ENCODE measurements around the gene NOD2. TPM values are rescaled to one million over a fixed set of nuclear protein-coding genes. Genes with fewer than 3 reads are reported as not detected.

NOD2 gene
- total RNA-seq, 1 donor from 2014 or later = not detected

- Histone ChIP-seq H4K20me1 (ENCODE audit: low read depth) (no peaks in the 10 kb centered on the region), H3K9me3 (ENCODE audit: low read depth) (peaks cover 6% of the 10 kb centered on the region), H3K27ac (no peak overlapping the region), H3K79me2 (ENCODE audit: low read depth) (no peaks in the 10 kb centered on the region), H3K4me1 (peaks cover 6% of the 10 kb centered on the region), H3K36me3 (no peaks in the 10 kb centered on the region), H3K4me2 (no peak overlapping the region), H3K4me3 (no peak overlapping the region), H3F3A (ENCODE audit: low read depth) (peaks cover 8% of the 10 kb centered on the region), H2AFZ (replicated peaks) (no peak overlapping the region), H3K27me3 (no peaks in the 10 kb centered on the region), H3K9ac (no peak overlapping the region)
- TF ChIP-seq EZH2 (IDR thresholded peaks at IDR 0.05) (no peak), EZH2phosphoT487 (IDR thresholded peaks at IDR 0.05) (no peak)
- TF ChIP-seq, protein P1, sequence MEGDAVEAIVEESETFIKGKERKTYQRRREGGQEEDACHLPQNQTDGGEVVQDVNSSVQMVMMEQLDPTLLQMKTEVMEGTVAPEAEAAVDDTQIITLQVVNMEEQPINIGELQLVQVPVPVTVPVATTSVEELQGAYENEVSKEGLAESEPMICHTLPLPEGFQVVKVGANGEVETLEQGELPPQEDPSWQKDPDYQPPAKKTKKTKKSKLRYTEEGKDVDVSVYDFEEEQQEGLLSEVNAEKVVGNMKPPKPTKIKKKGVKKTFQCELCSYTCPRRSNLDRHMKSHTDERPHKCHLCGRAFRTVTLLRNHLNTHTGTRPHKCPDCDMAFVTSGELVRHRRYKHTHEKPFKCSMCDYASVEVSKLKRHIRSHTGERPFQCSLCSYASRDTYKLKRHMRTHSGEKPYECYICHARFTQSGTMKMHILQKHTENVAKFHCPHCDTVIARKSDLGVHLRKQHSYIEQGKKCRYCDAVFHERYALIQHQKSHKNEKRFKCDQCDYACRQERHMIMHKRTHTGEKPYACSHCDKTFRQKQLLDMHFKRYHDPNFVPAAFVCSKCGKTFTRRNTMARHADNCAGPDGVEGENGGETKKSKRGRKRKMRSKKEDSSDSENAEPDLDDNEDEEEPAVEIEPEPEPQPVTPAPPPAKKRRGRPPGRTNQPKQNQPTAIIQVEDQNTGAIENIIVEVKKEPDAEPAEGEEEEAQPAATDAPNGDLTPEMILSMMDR (IDR thresholded peaks at IDR 0.05) = no peak
- Mint-ChIP-seq H3K4me3 (no peak overlapping the region), H3K4me1 (peaks cover 16% of the 10 kb centered on the region), H3K9me3 (peaks cover 30% of the 10 kb centered on the region), H3K36me3 (peaks cover 14% of the 10 kb centered on the region), H3K27ac (no peak overlapping the region), H3K27me3 (ENCODE audit: insufficient read depth, low read depth) (peaks cover 7% of the 10 kb centered on the region)
- DNase-seq (ENCODE audit: low spot score) = no peak
These were observed 22.9 kb upstream of the NOD2 start for GRCh38 chr16:50670476-50670875.

DNA sequence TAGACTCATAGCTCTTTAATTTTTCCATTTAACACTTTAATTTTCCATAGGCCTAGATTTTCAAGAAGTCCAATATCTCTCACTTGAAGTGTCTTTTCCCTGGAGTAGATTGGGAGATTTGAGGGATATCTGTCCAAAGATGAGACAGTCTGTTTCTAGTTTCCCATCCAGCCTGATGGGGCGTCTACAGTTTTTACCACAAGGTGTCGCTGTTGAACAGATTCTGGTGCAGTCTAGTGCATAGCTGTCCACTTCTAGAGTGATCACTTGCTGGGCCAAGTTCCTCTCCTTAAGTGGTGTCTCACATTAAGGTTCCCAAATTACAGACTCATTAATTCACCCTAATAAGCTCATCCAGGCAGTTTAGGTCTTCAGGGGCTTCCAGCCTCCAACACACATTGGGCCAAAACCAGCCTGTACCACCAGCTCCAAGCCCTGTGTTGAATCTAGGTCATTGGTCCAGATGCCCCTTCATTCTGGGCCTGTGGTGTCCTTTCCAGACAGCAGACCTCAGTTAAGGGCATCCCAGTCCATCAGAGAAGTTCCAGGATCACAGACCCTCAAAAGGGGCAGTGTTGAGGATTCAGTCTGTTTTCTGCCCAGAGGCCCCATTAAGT is 21.7 kb upstream of the NOD2 start:
- H3K4me1 ChIP-seq = peaks cover 6% of the 10 kb centered on the region
- H3K9me3 Mint-ChIP-seq = peaks cover 30% of the 10 kb centered on the region
- no peaks in the 10 kb centered on the region for H3K27me3 ChIP-seq
- H3K27ac Mint-ChIP-seq = no peak overlapping the region
- peaks cover 9% of the 10 kb centered on the region for H3K27me3 Mint-ChIP-seq (ENCODE audit: insufficient read depth, low read depth)
- peak; percentile 52 for DNase-seq (ENCODE audit: low spot score)
- no peaks in the 10 kb centered on the region for H4K20me1 ChIP-seq (ENCODE audit: low read depth)
- H3F3A ChIP-seq (ENCODE audit: low read depth) = peaks cover 8% of the 10 kb centered on the region
- no peak overlapping the region for H3K27ac ChIP-seq
- no peak overlapping the region for H3K4me3 ChIP-seq
- no peak overlapping the region for H3K4me2 ChIP-seq
- H3K9me3 ChIP-seq (ENCODE audit: low read depth) = peaks cover 6% of the 10 kb centered on the region
- peaks cover 14% of the 10 kb centered on the region for H3K36me3 Mint-ChIP-seq
- no peak overlapping the region for H3K9ac ChIP-seq
- no peak overlapping the region for H3K4me3 Mint-ChIP-seq
- no peaks in the 10 kb centered on the region for H3K36me3 ChIP-seq
- H3K79me2 ChIP-seq (ENCODE audit: low read depth) = no peaks in the 10 kb centered on the region
- peaks cover 16% of the 10 kb centered on the region for H3K4me1 Mint-ChIP-seq
- TF ChIP-seq EZH2 (IDR thresholded peaks at IDR 0.05) (no peak), EZH2phosphoT487 (IDR thresholded peaks at IDR 0.05) (no peak)
- TF ChIP-seq, protein P1 (IDR thresholded peaks at IDR 0.05) = peak; percentile 83
- no peak overlapping the region for H2AFZ ChIP-seq (replicated peaks)

DNA sequence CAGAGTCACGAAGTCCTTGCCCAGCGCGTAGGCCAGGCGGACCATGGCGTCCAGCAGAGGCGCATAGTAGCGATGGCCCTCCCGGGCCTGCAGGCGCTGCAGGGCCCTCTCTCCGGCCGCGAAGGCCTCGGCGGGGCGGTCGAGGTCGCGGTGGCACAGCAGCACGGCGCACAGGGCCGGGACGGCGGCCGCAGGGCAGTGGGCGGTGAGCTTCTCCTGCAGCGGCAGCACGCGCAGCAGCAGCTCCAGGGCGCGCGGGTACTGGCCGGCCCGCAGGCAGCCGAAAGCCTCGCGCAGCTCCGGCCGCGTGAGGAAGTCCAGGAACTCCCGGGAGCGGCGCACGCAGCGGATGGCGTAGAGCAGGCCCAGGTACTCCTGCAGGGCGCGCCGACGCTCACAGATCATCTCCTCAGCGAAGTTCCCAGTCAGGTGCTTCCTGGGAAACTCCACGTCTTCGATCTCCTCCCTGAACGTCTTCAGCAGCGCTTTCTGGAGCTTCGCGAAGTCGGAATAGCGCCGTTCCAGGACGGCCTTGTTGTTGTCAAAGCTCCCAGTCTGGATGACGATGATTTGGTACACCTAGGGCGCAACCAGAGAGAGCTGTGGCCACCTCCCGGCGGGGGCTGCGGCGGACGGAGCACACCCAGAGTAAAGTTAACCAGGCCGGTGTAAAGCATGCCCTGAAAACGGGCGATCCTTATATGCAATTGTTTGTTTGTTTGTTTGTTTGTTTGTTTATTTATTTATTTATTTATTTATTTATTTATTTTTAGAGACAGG is 19.7 kb upstream of the NOD2 start:
- no peak overlapping the region for H3K4me3 Mint-ChIP-seq
- H3K4me2 ChIP-seq = no peak overlapping the region
- H3K36me3 Mint-ChIP-seq = peaks cover 14% of the 10 kb centered on the region
- H3K27me3 Mint-ChIP-seq (ENCODE audit: insufficient read depth, low read depth) = peaks cover 8% of the 10 kb centered on the region
- H3K4me1 Mint-ChIP-seq = peaks cover 4% of the 10 kb centered on the region
- no peak overlapping the region for H2AFZ ChIP-seq (replicated peaks)
- peaks cover 6% of the 10 kb centered on the region for H3K9me3 ChIP-seq (ENCODE audit: low read depth)
- peaks cover under 1% of the 10 kb centered on the region for H3F3A ChIP-seq (ENCODE audit: low read depth)
- H3K4me3 ChIP-seq = no peak overlapping the region
- no peak overlapping the region for H3K9ac ChIP-seq
- H3K9me3 Mint-ChIP-seq = peaks cover 30% of the 10 kb centered on the region
- TF ChIP-seq EZH2 (IDR thresholded peaks at IDR 0.05) (no peak), EZH2phosphoT487 (IDR thresholded peaks at IDR 0.05) (no peak)
- TF ChIP-seq, protein P1 (IDR thresholded peaks at IDR 0.05) = no peak
- no peaks in the 10 kb centered on the region for H3K79me2 ChIP-seq (ENCODE audit: low read depth)
- DNase-seq (ENCODE audit: low spot score) = no peak
- no peaks in the 10 kb centered on the region for H4K20me1 ChIP-seq (ENCODE audit: low read depth)
- no peaks in the 10 kb centered on the region for H3K36me3 ChIP-seq
- no peak overlapping the region for H3K27ac ChIP-seq
- peaks cover under 1% of the 10 kb centered on the region for H3K4me1 ChIP-seq
- no peak overlapping the region for H3K27ac Mint-ChIP-seq
- no peaks in the 10 kb centered on the region for H3K27me3 ChIP-seq

Measured in neural progenitor cell (in vitro differentiated cells).